Nephron (organoid): ENCODE data around the gene CFAP46.

Experiments
- H3K27ac Mint-ChIP-seq, 3 experiments: 2 replicates each; pipeline ENCODE4 v1.8.0; 2020; ENCODE audit warnings: mixed read lengths in 3 of 3, mild to moderate bottlenecking in 2 of 3, moderate library complexity in 1 of 3
- H3K27me3 Mint-ChIP-seq: 2 replicates; pipeline ENCODE4 v1.8.0; 2021; ENCODE audit warnings: low read depth, mild to moderate bottlenecking, moderate library complexity, mixed read lengths
- H3K36me3 Mint-ChIP-seq: 2 replicates; pipeline ENCODE4 v1.8.0; 2020; ENCODE audit warnings: low read depth, mixed read lengths
- H3K4me1 Mint-ChIP-seq: 2 replicates; pipeline ENCODE4 v1.8.0; 2020; ENCODE audit warnings: mixed read lengths
- H3K4me3 Mint-ChIP-seq, 3 experiments: 2 replicates each; pipeline ENCODE4 v1.8.0; 2020; ENCODE audit warnings: mild to moderate bottlenecking in 3 of 3, mixed read lengths in 3 of 3, moderate library complexity in 2 of 3
- H3K9me3 Mint-ChIP-seq: 2 replicates; pipeline ENCODE4 v1.8.0; 2020; ENCODE audit warnings: mixed read lengths
- CTCF ChIP-seq, 3 experiments: fragments of 200-600 bp; sonication (generic); IDR thresholded peaks; one replicate each; pipeline ENCODE4 v1.5.0; 2021; ENCODE audit warnings: antibody characterized with exemption in 3 of 3; ENCODE audit not compliant: unreplicated experiment in 3 of 3

The CFAP46 gene

GRCh38 chr10:132977076-132977475 is 34.7 kb upstream of the CFAP46 start:
- Mint-ChIP-seq H3K27ac (no peak overlapping the region), H3K4me1 (peaks cover 9% of the 10 kb centered on the region), H3K27me3 (peaks cover 59% of the 10 kb centered on the region), H3K36me3 (no peaks in the 10 kb centered on the region), H3K9me3 (no peaks in the 10 kb centered on the region), H3K4me3 (no peak overlapping the region)
- TF ChIP-seq CTCF (IDR thresholded peaks at IDR 0.05; ENCODE audit: unreplicated experiment in 3 of 3): no peak

- Mint-ChIP-seq H3K36me3 (no peaks in the 10 kb centered on the region), H3K4me1 (peaks cover 13% of the 10 kb centered on the region), H3K27me3 (peaks cover 59% of the 10 kb centered on the region), H3K4me3 (no peak overlapping the region), H3K27ac (peak overlapping the region in 1 of 3 experiments; percentile 36), H3K9me3 (peaks cover 3% of the 10 kb centered on the region)
- no peak for TF ChIP-seq CTCF (IDR thresholded peaks at IDR 0.05; ENCODE audit: unreplicated experiment in 3 of 3)
Observed at GRCh38 chr10:132975831-132976682, 33.7 kb upstream of the CFAP46 start.

GRCh38 chr10:132974886-132975830 is 32.8 kb upstream of the CFAP46 start:
- TF ChIP-seq CTCF (IDR thresholded peaks at IDR 0.05; ENCODE audit: unreplicated experiment in 3 of 3): no peak
- H3K9me3 Mint-ChIP-seq: peaks cover 3% of the 10 kb centered on the region
- H3K4me3 Mint-ChIP-seq: no peak overlapping the region
- H3K4me1 Mint-ChIP-seq: peaks cover 13% of the 10 kb centered on the region
- peaks cover 55% of the 10 kb centered on the region for H3K27me3 Mint-ChIP-seq
- no peaks in the 10 kb centered on the region for H3K36me3 Mint-ChIP-seq
- H3K27ac Mint-ChIP-seq: peak overlapping the region in 2 of 3 experiments; percentile 36 to 37

- peaks cover 3% of the 10 kb centered on the region for H3K9me3 Mint-ChIP-seq
- no peak for TF ChIP-seq CTCF (IDR thresholded peaks at IDR 0.05; ENCODE audit: unreplicated experiment in 3 of 3)
- no peaks in the 10 kb centered on the region for H3K36me3 Mint-ChIP-seq
- peaks cover 48% of the 10 kb centered on the region for H3K27me3 Mint-ChIP-seq
- no peak overlapping the region for H3K4me3 Mint-ChIP-seq
- H3K4me1 Mint-ChIP-seq: peaks cover 13% of the 10 kb centered on the region
- no peak overlapping the region for H3K27ac Mint-ChIP-seq
Observed at GRCh38 chr10:132974249-132974796, 32.0 kb upstream of the CFAP46 start.

- Mint-ChIP-seq H3K27ac (no peak overlapping the region), H3K36me3 (no peaks in the 10 kb centered on the region), H3K27me3 (peaks cover 44% of the 10 kb centered on the region), H3K9me3 (peaks cover 3% of the 10 kb centered on the region), H3K4me3 (no peak overlapping the region), H3K4me1 (peaks cover 13% of the 10 kb centered on the region)
- no peak for TF ChIP-seq CTCF (IDR thresholded peaks at IDR 0.05; ENCODE audit: unreplicated experiment in 3 of 3)
Observed at GRCh38 chr10:132973903-132974241, 31.5 kb upstream of the CFAP46 start.
